Suprapubic skin (tissue), 4 donors: ENCODE data around the gene LYZL1. TPM values are rescaled to one million over a fixed set of nuclear protein-coding genes. Genes with fewer than 3 reads are reported as not detected.
"Not testable (repeated sequence)": the region's sequence is repeated elsewhere in the genome, so short reads cannot be mapped to it uniquely, and the experiment has no call there.

Experiments used
- DNase-seq, 2 donors: peaks; one replicate each; pipeline ENCODE4 v3.0.0-alpha.2; 2019; ENCODE audit warnings: low spot score in 2 of 2
- H3K27ac ChIP-seq: fragments of 200-600 bp; sonication (generic); one replicate; pipeline ENCODE4 v1.5.1; 2019
- H3K27me3 ChIP-seq: fragments of 200-600 bp; sonication (generic); one replicate; pipeline ENCODE4 v1.5.1; 2019
- H3K36me3 ChIP-seq: fragments of 200-600 bp; sonication (generic); one replicate; pipeline ENCODE4 v1.5.1; 2019
- H3K4me1 ChIP-seq: fragments of 200-600 bp; sonication (generic); one replicate; pipeline ENCODE4 v1.5.1; 2019
- H3K4me3 ChIP-seq: fragments of 200-600 bp; sonication (generic); one replicate; pipeline ENCODE4 v1.5.1; 2019; ENCODE audit warnings: mild to moderate bottlenecking
- H3K9me3 ChIP-seq: fragments of 200-600 bp; sonication (generic); one replicate; pipeline ENCODE4 v1.5.1; 2019
- EP300 ChIP-seq: sonication (generic); formaldehyde crosslinking; IDR thresholded peaks from one replicate; pipeline ENCODE4 v1.6.1; 2017; ENCODE audit warnings: antibody characterized with exemption
- POLR2A ChIP-seq, 2 donors: fragments of 450-650 bp; IDR thresholded peaks; one replicate each; pipeline ENCODE4 v1.6.1; 2017; ENCODE audit warnings: antibody characterized with exemption in 2 of 2, mild to moderate bottlenecking in 2 of 2, moderate library complexity in 2 of 2
- POLR2AphosphoS5 ChIP-seq, 3 donors: sonication (generic); formaldehyde crosslinking; IDR thresholded peaks; one replicate each; pipeline ENCODE4 v1.6.1; 2017; ENCODE audit warnings: antibody characterized with exemption in 3 of 3
- WGBS: methylation state at CpG from one replicate; pipeline ENCODE4 v1.1.5; 2018; 5-methylcytosine and 5-hydroxymethylcytosine counted together
- total RNA-seq, 4 donors: library from RNA; depleted of rRNA; stranded (reverse); fragments of >200 nt; gene quantifications; one replicate each; pipeline ENCODE4 v1.1.0, GENCODE V29; 2016
- TF ChIP-seq, protein P1 (sequence below), 2 donors: fragments of 200-600 bp in 1 of 2; fragments of 450-650 bp in 1 of 2; sonication (generic) in 1 of 2; IDR thresholded peaks; one replicate each; pipeline ENCODE4 v1.5.1; 2016 to 2019; ENCODE audit warnings: antibody characterized with exemption in 2 of 2, mild to moderate bottlenecking in 1 of 2, moderate library complexity in 1 of 2

LYZL1 gene
- total RNA-seq, 4 donors from 2014 or later: not detected

DNA sequence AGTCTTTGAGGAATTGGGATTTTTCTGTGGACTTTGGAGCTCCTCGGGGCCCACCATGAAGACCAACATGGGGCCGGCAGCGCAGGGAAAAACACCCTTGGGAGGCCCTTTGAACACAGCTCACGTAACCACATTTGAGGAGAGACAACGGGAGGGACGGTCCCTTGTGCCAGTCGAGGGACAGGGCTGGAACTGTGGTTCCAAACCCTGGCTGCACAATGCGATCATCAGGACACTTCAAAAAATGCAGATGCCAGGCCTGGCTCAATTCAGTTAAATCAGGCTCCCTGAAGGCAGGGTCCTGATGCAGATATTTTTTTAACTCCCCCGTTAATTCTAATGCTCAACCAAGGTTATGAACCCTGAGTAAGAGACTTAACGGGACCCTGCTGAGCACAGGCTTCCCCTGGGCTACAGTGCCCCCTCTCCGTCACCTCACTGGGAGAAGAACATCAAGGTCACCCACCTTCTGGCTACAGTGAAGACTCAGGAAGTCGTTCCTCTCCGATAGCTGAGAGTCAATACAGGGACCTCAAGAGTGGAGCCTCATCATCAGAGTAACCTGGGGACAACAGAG, 30.4 kb downstream of the LYZL1 start:
- Histone ChIP-seq H3K27me3 (peaks cover 4% of the 10 kb centered on the region), H3K9me3 (no peaks in the 10 kb centered on the region), H3K36me3 (no peaks in the 10 kb centered on the region), H3K4me3 (no peak overlapping the region), H3K27ac (no peak overlapping the region), H3K4me1 (peaks cover 5% of the 10 kb centered on the region)
- WGBS: 78% methylated on average over 13 of the region's 13 CpGs
- TF ChIP-seq POLR2AphosphoS5 (IDR thresholded peaks at IDR 0.05) (no peak), POLR2A (IDR thresholded peaks at IDR 0.05) (no peak), EP300 (no peak)
- TF ChIP-seq, protein P1, sequence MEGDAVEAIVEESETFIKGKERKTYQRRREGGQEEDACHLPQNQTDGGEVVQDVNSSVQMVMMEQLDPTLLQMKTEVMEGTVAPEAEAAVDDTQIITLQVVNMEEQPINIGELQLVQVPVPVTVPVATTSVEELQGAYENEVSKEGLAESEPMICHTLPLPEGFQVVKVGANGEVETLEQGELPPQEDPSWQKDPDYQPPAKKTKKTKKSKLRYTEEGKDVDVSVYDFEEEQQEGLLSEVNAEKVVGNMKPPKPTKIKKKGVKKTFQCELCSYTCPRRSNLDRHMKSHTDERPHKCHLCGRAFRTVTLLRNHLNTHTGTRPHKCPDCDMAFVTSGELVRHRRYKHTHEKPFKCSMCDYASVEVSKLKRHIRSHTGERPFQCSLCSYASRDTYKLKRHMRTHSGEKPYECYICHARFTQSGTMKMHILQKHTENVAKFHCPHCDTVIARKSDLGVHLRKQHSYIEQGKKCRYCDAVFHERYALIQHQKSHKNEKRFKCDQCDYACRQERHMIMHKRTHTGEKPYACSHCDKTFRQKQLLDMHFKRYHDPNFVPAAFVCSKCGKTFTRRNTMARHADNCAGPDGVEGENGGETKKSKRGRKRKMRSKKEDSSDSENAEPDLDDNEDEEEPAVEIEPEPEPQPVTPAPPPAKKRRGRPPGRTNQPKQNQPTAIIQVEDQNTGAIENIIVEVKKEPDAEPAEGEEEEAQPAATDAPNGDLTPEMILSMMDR (IDR thresholded peaks at IDR 0.05): no peak
- DNase-seq: no peak

GRCh38 chr10:29320680-29321121, 31.8 kb downstream of the LYZL1 start:
- H3K9me3 ChIP-seq, H3K4me3 ChIP-seq, DNase-seq, H3K36me3 ChIP-seq, H3K27ac ChIP-seq, H3K4me1 ChIP-seq, H3K27me3 ChIP-seq: not testable (repeated sequence)
- WGBS: 72% methylated on average over 5 of the region's 5 CpGs

- WGBS: 73% methylated on average over 8 of the region's 8 CpGs
- no peak overlapping the region for H3K4me3 ChIP-seq
- no peaks in the 10 kb centered on the region for H3K9me3 ChIP-seq
- no peak for TF ChIP-seq POLR2A (IDR thresholded peaks at IDR 0.05)
- TF ChIP-seq POLR2AphosphoS5 (IDR thresholded peaks at IDR 0.05): no peak
- TF ChIP-seq EP300: no peak
- TF ChIP-seq, protein P1 (IDR thresholded peaks at IDR 0.05): no peak
- no peak overlapping the region for H3K27ac ChIP-seq
- H3K4me1 ChIP-seq: peaks cover 5% of the 10 kb centered on the region
- peaks cover 4% of the 10 kb centered on the region for H3K27me3 ChIP-seq
- H3K36me3 ChIP-seq: no peaks in the 10 kb centered on the region
- no peak for DNase-seq
Observed at GRCh38 chr10:29321656-29322055, 32.8 kb downstream of the LYZL1 start.

DNA sequence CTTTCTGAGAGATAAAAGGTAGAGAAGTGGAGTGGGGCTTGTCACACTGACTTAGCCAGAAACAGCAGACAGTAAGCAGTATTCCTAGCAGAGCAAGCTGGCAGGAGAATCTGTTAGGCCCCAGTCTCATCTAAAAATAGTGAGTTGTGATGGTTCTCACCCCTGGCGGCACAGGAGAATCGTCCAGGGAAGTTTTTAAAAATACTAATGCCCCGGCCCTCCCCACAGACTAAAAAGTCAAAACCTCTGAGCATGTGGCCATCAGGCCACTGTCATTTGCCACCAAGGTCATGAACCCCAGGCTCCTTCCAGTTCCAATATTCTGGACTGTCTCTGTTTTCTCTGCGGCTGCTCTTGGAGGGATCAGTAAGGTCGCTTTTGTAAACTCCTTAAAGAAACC, 34.0 kb downstream of the LYZL1 start:
- no peak overlapping the region for H3K27ac ChIP-seq
- TF ChIP-seq POLR2AphosphoS5 (IDR thresholded peaks at IDR 0.05) (no peak), EP300 (no peak), POLR2A (IDR thresholded peaks at IDR 0.05) (no peak)
- TF ChIP-seq, protein P1 (IDR thresholded peaks at IDR 0.05): no peak
- 85% methylated on average over 5 of the region's 5 CpGs for WGBS
- H3K36me3 ChIP-seq: no peaks in the 10 kb centered on the region
- no peak for DNase-seq
- H3K27me3 ChIP-seq: peaks cover 4% of the 10 kb centered on the region
- no peaks in the 10 kb centered on the region for H3K9me3 ChIP-seq
- H3K4me1 ChIP-seq: peaks cover 5% of the 10 kb centered on the region
- no peak overlapping the region for H3K4me3 ChIP-seq

DNA sequence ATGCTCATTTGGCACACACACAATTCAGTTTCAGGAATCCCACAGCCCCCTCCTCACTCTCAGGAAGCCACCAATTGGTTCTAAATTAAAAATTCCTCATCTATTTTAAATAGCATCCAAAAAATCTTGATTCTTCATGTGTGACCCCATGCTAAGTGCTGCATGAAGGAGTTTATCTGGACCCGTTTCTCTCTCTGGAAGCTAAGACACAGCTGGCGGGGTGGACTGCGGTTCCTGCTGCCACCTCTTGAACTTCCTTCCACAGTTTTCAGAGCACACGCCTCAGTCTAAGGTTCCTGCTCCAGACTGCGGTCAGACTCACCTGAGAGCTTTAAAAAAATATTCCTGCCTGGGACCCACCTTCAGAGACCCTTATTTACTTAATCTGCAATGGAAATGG, 34.5 kb downstream of the LYZL1 start:
- no peak overlapping the region for H3K27ac ChIP-seq
- H3K9me3 ChIP-seq: no peaks in the 10 kb centered on the region
- WGBS: 78% methylated on average over 5 of the region's 5 CpGs
- H3K4me3 ChIP-seq: no peak overlapping the region
- H3K36me3 ChIP-seq: no peaks in the 10 kb centered on the region
- DNase-seq: no peak
- peaks cover 4% of the 10 kb centered on the region for H3K27me3 ChIP-seq
- H3K4me1 ChIP-seq: peaks cover 5% of the 10 kb centered on the region
- TF ChIP-seq EP300 (no peak), POLR2AphosphoS5 (IDR thresholded peaks at IDR 0.05) (no peak), POLR2A (IDR thresholded peaks at IDR 0.05) (no peak)
- TF ChIP-seq, protein P1 (IDR thresholded peaks at IDR 0.05): no peak
